Cardiac septum (tissue), 1 donor: ENCODE results near the gene MRGPRD. TPM values are rescaled to one million over a fixed set of nuclear protein-coding genes. Genes with fewer than 3 reads are reported as not detected.
A peak's percentile ranks its signal among the peaks of the same experiment; 100 is the strongest.

Experiments used
- DNase-seq: peaks from one replicate; pipeline ENCODE4 v3.0.0-alpha.2; 2020; ENCODE audit warnings: low spot score
- intact Hi-C: fragments of 100-400 bp; cut with DNase I; formaldehyde crosslinking; loops from one replicate; pipeline ENCODE4 v1.14.0; 2022
- long read RNA-seq: library from polyadenylated mRNA; unstranded; transcript quantifications from one replicate; pipeline ENCODE4 v2.0.0, GENCODE V29; 2021
- total RNA-seq: library from RNA; stranded (reverse); fragmentation: NEBNext Ultra II Directional; extraction: Animal tissue kit (Norgen Biotek cat#: 25700); gene quantifications from one replicate; pipeline ENCODE4 v1.2.1, GENCODE V29; 2021
- donor health status: DM: no; HTN: no; CAD: no.

MRGPRD gene, protein sequence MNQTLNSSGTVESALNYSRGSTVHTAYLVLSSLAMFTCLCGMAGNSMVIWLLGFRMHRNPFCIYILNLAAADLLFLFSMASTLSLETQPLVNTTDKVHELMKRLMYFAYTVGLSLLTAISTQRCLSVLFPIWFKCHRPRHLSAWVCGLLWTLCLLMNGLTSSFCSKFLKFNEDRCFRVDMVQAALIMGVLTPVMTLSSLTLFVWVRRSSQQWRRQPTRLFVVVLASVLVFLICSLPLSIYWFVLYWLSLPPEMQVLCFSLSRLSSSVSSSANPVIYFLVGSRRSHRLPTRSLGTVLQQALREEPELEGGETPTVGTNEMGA
- not detected for total RNA-seq
- long read RNA-seq: 0 reads

- DNase-seq: peak; percentile 22
Observed at GRCh38 chr11:68980776-68981065, at the start of gene MRGPRD. Gene MRGPRD (minus strand): TSS chr11:68980986. CDS start chr11:68980986, 0 bp downstream.

DNA sequence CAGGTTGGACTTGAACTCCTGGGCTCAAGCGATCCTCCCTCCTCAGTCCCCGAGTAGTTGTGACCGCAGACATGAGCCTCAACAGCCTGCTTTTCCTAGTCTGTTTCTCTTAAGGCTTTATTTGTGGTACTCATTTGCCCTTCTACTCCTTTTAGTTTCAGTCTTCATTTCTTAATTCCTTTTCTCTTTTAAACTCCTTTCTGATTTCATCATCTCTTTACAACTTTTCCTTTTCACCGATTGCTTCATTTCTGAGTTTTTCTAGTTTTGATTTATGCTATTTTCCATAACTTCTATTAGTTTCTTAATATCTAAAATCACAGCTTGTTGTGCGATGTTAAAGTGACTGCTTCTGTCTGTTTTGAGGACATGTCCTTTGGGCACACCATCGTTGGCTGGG, 49.5 kb upstream of the MRGPRD start:
- DNase-seq: no peak
- intact Hi-C loops: no loop called here

More at GRCh38 chr11:68980776-68981065, at the start of gene MRGPRD:
- intact Hi-C loops: no loop called here

DNA sequence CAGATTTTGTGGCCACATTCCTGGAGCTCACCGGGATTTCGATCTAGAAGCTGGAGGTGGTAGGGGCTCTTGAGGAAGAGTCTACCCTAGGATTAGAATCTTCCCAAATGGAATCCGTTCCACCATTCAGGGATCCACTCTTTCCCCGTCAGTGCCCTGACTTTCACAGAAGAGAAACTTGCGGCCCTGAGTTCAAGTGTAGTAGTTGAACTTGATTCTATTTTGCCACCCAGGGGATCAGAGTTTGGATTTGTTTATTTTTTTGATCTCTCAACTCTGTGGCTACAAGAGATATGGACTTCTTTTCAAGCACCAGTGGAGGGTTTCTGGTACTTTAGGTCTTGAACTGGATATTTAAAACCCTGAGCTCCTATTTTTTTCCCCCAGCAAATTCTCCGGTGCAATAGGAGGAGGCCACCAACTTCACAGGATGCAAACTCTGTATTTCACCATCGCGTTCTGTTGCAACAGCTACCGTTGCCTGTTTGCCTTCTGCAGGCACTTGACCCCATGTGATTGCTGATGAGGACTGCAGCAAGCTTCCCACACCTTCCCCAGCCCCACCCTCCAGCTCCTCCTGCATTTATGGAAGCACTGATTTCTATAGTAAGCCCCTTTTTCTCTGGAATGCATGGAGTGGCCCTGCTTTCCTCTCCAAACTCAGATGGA, 47.1 kb upstream of the MRGPRD start:
- intact Hi-C loops: no loop called here
- DNase-seq: no peak

- intact Hi-C loops: no loop called here
- no peak for DNase-seq
Observed at GRCh38 chr11:69024509-69024908, 43.7 kb upstream of the MRGPRD start.

DNA sequence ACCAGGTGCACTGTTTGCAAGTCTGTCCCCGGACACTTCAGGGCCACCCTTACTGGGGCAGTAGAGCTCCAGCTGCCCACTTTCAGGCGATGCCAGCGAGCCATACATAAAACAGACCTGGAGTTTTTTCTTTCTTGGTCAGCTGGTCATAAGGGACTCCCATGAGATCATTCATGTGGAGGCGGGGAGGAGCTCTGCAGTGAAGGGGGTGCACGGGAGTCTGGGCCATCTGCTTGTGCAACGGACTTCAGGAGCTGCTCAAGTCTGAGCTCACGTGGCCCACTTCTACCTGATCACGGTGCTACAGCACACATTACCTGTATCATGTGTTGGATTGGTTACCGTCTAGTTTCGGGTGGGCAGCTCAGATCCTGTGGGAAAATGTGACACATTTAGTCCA, 41.5 kb upstream of the MRGPRD start:
- DNase-seq: no peak
- intact Hi-C loops: no loop called here

DNA sequence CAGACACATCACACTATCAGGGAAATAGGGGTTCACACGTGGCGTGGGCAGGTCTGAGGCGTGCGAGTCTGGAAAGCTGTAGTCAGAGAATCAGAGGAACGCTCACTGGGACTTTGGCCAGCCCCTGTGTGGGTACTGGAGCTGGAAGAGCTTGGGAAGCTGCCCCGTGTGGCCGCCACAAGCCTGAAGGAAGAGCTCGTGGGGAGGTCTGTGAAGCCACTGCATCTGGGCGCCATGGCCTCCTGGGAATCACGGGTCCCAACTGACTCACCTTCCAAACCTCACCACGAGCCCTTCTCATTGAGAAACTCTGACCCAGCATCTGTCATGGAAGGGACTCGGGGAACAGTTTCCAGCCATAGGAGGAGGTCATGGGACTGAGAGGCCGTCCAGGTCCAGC, 38.1 kb upstream of the MRGPRD start:
- intact Hi-C loops: no loop called here
- no peak for DNase-seq

GRCh38 chr11:69017951-69018350, 37.2 kb upstream of the MRGPRD start:
- intact Hi-C loops: no loop called here
- DNase-seq: no peak

- no peak for DNase-seq
- intact Hi-C loops: no loop called here
Observed at GRCh38 chr11:69014898-69015549, 34.2 kb upstream of the MRGPRD start.

GRCh38 chr11:69014084-69014851, 33.5 kb upstream of the MRGPRD start:
- intact Hi-C loops: no loop called here

GRCh38 chr11:69013009-69013951, 32.5 kb upstream of the MRGPRD start, which contains the start of gene MRGPRF:
Gene MRGPRF (minus strand): TSS chr11:69013246. CDS start chr11:69009901, 3,345 bp downstream.
- peak; percentile 83 for DNase-seq
- intact Hi-C loops: no loop called here

More at GRCh38 chr11:69014084-69014851, 33.5 kb upstream of the MRGPRD start:
- no peak for DNase-seq

- intact Hi-C loops: no loop called here
- DNase-seq: no peak
Observed at GRCh38 chr11:69012092-69013008, 31.6 kb upstream of the MRGPRD start.

DNA sequence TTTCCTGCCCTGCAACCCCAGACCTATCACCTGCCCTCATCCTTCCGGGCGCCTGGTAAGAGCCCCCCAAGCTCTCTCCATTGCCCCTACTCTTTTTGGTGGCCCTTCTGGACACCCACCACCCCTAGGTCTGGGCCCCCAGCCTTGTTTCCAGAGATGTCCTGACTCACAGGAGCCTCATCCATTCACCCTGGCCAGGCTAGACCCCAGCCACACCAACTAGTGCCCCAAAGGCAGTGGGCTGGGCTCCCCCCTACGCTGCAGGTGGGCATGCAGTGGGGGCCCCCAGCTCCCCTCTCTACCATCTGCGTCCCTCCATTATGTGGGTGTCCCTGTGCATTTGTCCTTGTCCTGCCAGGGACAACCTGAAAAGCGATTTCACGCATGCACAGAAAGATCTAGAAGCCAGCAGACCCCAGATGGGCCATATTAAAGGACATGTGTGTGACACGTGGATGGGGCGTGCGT, 30.9 kb upstream of the MRGPRD start:
- no peak for DNase-seq
- intact Hi-C loops: no loop called here

DNA sequence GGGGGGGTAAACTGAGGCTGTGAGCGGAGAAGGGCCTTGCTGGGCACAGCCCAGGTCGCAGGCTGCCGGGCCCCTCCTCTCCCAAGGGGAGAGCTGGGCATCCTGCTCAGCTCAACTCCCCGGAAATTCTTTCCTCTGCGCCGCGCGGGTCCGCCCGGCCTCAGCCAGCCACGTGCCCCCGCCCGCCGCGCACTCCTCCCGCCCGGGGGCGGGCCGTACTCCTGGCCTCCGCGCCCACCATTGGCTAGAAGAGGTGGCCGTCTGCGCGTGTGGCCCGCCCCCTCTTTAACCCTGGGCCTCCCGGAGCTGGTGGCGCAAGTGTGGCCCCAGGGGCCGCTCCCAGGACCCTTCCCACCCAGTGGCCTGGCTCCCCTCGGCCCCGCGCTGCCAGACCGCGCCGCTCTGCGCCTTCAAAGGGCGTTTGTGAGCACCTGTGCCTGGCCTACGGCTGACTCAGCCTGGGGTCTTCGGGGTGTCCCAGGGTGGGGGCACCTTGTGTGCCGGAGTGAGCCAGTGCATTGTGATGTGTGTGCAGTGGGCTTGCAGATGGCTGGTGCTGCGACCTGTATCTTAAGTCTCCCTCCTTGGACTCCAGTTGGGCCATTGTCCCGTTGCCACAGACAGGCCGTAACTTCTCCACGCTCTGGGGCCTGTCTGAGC, 30.3 kb upstream of the MRGPRD start:
- no peak for DNase-seq
- intact Hi-C loops: no loop called here

GRCh38 chr11:69010361-69010891, 29.6 kb upstream of the MRGPRD start:
- DNase-seq: no peak
- intact Hi-C loops: no loop called here

GRCh38 chr11:69009441-69010211, 28.8 kb upstream of the MRGPRD start:
- peak; percentile 71 for DNase-seq
- intact Hi-C loops: no loop called here

GRCh38 chr11:69008737-69009440, 28.1 kb upstream of the MRGPRD start:
- peak; percentile 76 for DNase-seq
- intact Hi-C loops: no loop called here
